SH-SY5Y (cell line): ENCODE measurements around the gene ASIC3.

ENCODE experiments used
- GATA2 ChIP-seq: IDR thresholded peaks from 2 replicates; pipeline ENCODE4 v1.6.1; 2011; ENCODE audit warnings: mild to moderate bottlenecking, low read depth, low read length
- GATA3 ChIP-seq: IDR thresholded peaks from 2 replicates; pipeline ENCODE4 v1.6.1; 2011; ENCODE audit warnings: low read depth, mild to moderate bottlenecking, low read length, moderate library complexity

Gene ASIC3

GRCh38 chr7:151085691-151086620, 37.6 kb downstream of the ASIC3 start, which contains the start of gene AGAP3:
Gene AGAP3 (plus strand): TSS chr7:151086475. CDS start chr7:151086742, 267 bp downstream.
- TF ChIP-seq GATA2, result no peak
- TF ChIP-seq GATA3, result no peak

- no peak for TF ChIP-seq GATA3
- TF ChIP-seq GATA2, result peak; percentile 79
These were observed 38.5 kb downstream of the ASIC3 start for GRCh38 chr7:151086802-151087244.

- TF ChIP-seq GATA3 (no peak), GATA2 (no peak)
These were observed 39.1 kb downstream of the ASIC3 start for GRCh38 chr7:151087245-151088018.

- no peak for TF ChIP-seq GATA2
- no peak for TF ChIP-seq GATA3
These were observed 39.9 kb downstream of the ASIC3 start for GRCh38 chr7:151088019-151088855.

- no peak for TF ChIP-seq GATA2
These were observed 40.7 kb downstream of the ASIC3 start for GRCh38 chr7:151088856-151089699.

GRCh38 chr7:151089893-151090730, 41.8 kb downstream of the ASIC3 start:
- TF ChIP-seq GATA3, result no peak
- no peak for TF ChIP-seq GATA2

GRCh38 chr7:151091003-151091402, 42.7 kb downstream of the ASIC3 start:
- no peak for TF ChIP-seq GATA2
- TF ChIP-seq GATA3, result no peak

GRCh38 chr7:151091431-151091830, 43.1 kb downstream of the ASIC3 start:
- TF ChIP-seq GATA2 (no peak), GATA3 (no peak)

GRCh38 chr7:151091988-151092387, 43.7 kb downstream of the ASIC3 start:
- no peak for TF ChIP-seq GATA3
- no peak for TF ChIP-seq GATA2

- TF ChIP-seq GATA3 (no peak), GATA2 (no peak)
These were observed 45.4 kb downstream of the ASIC3 start for GRCh38 chr7:151093748-151094147.

GRCh38 chr7:151094675-151095074, 46.3 kb downstream of the ASIC3 start:
- no peak for TF ChIP-seq GATA2
- no peak for TF ChIP-seq GATA3

GRCh38 chr7:151095123-151095797, 46.9 kb downstream of the ASIC3 start:
- TF ChIP-seq GATA2, result no peak
- TF ChIP-seq GATA3, result no peak
